Epithelial cell of prostate (primary cell): ENCODE measurements around the gene PRSS56.
A peak's percentile ranks its signal among the peaks of the same experiment; 100 is the strongest.
"Not testable (repeated sequence)": the region's sequence is repeated elsewhere in the genome, so short reads cannot be mapped to it uniquely, and the experiment has no call there.

Source experiments
- DNase-seq: peaks from one replicate; pipeline ENCODE4 v3.0.0-alpha.2; 2011; ENCODE audit warnings: low read depth, low spot score
- H3K27ac ChIP-seq: fragments of 450-650 bp; 2 replicates; pipeline ENCODE4 v1.5.1; 2017; ENCODE audit warnings: mild to moderate bottlenecking

PRSS56 gene

DNA sequence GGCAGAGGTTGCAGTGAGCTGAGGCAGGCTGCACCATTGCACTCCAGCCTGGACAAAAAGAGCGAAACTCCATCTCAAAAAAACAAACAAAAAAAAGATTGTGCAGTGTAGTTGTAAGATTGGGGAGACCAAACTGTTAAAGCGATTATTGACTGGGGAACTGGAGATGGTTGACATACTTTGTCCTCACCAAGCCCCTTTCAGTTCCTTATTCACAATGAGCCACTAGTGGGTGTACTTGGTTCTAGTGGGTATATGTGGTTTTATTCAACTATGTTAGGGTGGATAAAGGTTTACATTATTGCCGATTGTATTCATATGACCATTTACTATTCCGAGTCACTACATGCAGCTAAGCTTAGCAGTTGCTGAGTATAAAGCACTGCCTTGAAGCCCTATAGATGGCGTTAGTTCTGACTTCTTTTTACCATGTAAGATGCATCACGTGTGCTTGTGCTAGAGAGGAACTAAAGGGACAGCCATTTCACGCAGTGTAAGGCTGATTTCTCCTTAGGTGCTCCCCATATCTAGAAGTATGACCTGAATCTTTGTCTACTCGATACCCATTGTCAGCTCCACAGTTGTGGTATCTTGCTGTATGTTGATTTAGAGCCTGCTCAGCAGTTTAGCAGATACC is 42.4 kb downstream of the PRSS56 start:
- no peak for DNase-seq
- H3K27ac ChIP-seq: peak overlapping the region; percentile 3

- peak overlapping the region; percentile 3 for H3K27ac ChIP-seq
- peak; percentile 53 for DNase-seq
These were observed 43.4 kb downstream of the PRSS56 start for GRCh38 chr2:232563580-232563979.

GRCh38 chr2:232567721-232568120 is 47.5 kb downstream of the PRSS56 start:
- peak overlapping the region; percentile 50 for H3K27ac ChIP-seq
- DNase-seq: no peak

- no peak for DNase-seq
- peak overlapping the region; percentile 50 for H3K27ac ChIP-seq
These were observed 48.0 kb downstream of the PRSS56 start for GRCh38 chr2:232568161-232568560.

GRCh38 chr2:232569541-232569940 is 49.4 kb downstream of the PRSS56 start:
- no peak for DNase-seq
- no peak overlapping the region for H3K27ac ChIP-seq

DNA sequence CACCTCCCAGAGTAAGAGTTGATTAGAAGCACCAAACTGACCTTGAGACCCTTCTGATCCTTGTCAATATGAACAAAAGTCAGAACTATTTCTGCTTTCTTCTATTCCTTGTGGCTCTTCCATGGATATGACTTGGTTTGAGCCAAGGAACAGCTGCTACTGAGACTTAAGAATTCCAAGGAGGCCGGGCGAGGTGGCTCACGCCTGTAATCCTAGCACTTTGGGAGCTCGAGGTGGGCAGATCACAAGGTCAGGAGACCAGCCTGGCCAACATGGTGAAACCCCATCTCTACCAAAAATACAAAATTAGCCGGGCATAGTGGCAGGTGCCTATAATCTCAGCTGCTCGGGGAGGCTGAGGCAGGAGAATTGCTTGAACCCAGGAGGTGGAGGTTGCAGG is 50.3 kb downstream of the PRSS56 start:
- not testable (repeated sequence) for H3K27ac ChIP-seq, DNase-seq

GRCh38 chr2:232571026-232571474 is 50.9 kb downstream of the PRSS56 start:
- no peak for DNase-seq
- no peak overlapping the region for H3K27ac ChIP-seq

- DNase-seq: no peak
- no peak overlapping the region for H3K27ac ChIP-seq
These were observed 52.9 kb downstream of the PRSS56 start for GRCh38 chr2:232573042-232573441.

- DNase-seq: no peak
- H3K27ac ChIP-seq: peak overlapping the region; percentile 9
These were observed 53.7 kb downstream of the PRSS56 start for GRCh38 chr2:232573771-232574435.

DNA sequence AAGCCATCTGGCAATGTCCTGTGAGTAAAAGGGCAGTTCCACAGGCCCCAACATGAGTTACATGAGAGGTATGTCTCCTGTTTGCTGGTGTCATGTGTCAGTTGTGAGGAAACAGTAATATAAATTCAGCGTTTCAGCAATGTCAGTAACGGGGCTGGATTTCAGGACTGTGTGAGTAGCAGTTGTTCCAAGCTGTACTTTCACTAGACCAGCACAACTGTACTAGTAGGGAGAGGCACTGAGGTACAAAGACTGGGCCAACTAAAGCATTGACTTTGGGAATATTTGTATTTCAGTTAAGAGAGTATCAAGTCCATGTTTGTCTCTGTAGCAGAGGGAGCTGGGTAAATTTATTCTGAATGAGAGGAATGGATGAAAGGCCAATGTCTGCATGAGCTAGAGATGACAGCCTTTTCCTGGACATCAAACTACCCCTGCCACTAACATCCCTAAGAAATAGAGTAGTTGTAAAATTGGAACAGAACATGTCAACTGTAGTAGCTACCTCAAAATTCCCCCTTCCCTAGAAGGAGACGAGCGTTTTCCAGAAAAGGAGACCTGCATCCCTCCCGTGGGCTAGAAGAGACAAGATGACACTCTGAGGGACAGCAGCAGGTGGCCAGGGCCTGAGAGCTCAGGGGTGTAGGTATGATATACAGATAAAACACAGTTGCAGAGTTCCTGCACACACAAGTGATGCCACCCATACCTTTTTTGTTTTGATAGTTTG is 54.7 kb downstream of the PRSS56 start:
- no peak for DNase-seq
- H3K27ac ChIP-seq: peak overlapping the region; percentile 9
